ENCODE measurements around the gene EPO. TPM values are rescaled to one million over a fixed set of nuclear protein-coding genes. Genes with fewer than 3 reads are reported as not detected.

Gene EPO
- total RNA-seq, 2 donors from 2014 or later: 1.3 to 2.6 TPM

DNA sequence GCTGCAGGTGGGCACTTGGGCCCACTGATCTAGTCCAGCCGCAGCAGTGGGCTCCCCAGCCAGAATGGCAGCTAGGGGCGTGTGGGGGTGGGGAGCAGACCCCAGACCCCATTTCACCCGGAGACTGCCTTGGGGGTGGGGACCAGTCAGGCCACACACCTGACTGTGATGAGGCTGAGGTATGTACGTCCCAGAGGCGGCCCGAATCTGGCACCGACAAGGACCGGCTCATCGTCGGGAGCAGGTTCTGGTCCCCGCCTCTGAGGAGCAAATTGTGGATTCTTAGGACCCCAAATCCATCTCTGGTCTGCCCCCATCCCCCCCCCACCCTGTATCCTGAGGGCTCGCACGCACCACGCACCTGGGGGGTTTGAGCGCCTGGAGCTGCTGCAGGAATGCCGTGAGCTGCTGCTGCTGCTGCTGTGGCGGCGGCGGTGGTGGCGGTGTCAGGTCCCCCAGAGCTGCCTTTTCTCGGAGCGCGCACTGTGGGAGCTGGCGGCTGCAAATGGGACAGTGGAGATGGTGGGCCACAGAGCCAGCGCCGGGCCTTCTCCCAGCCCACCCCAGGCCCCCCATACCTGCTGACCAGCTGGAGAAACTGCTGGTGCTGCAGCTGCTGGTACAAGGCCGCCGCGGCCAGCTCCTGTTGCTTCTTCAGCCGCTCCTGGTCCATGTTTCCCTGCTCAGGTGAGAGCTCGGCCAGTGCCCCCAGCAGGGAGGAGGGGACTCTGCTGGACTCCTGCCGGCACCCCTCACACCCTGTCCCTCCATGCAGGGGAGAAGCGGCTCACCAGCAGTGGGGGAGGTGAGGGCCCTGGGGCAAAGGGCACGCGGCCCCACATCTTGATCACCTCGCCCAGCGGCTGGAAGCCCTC, 36.4 kb upstream of the EPO start:
- H3K27ac ChIP-seq: no peak overlapping the region
- 90 to 91% methylated on average over 2 to 36 of the region's 37 CpGs for WGBS, 2 donors
- no peaks in the 10 kb centered on the region for H3K9me3 ChIP-seq
- no peak for DNase-seq
- peaks cover 12% of the 10 kb centered on the region for H3K4me1 ChIP-seq
- no peak for ATAC-seq
- intact Hi-C loops (cut with DNase I): loop anchor here (10.0 kb wide), 1 partner anchor 209 kb away; the partner anchor contains the start of gene TSC22D4
- no peak overlapping the region for H3K4me3 ChIP-seq
- H3K27me3 ChIP-seq: no peaks in the 10 kb centered on the region
- H3K36me3 ChIP-seq (replicated peaks in 1 of 2; ENCODE audit: insufficient read depth in 1 of 2, low read depth in 2 of 2): peaks cover 15 to 60% of the 10 kb centered on the region in 2 donors
- no peak for TF ChIP-seq POLR2A (IDR thresholded peaks at IDR 0.05)

DNA sequence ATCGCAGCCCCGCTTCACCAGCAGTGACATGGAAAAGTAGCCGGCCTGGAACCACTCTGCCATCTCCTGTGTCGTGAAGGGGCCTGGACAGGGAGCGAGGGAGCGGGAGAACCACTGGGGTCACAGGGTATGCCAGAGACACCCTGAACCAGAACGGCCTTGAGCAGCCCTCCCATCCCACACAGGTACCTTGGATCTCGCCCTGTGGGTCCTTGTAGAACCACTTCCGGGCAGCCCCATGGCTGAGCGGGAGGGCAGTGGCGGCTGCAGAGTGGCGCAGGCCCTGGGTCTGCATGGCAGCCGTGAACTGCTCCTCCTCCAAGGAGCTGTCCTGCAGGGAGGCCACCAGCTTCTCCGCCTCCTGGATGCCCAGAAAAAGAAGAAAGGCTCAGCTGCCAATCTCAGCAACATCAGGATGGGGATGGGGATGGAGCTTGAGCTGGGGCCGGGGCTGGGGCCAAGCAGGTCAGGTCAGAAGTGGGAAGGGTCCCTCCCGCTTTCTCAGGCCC, 35.7 kb upstream of the EPO start:
- H3K4me3 ChIP-seq: no peak overlapping the region
- DNase-seq: no peak
- TF ChIP-seq POLR2A (IDR thresholded peaks at IDR 0.05): no peak
- TF ChIP-seq, protein P1, sequence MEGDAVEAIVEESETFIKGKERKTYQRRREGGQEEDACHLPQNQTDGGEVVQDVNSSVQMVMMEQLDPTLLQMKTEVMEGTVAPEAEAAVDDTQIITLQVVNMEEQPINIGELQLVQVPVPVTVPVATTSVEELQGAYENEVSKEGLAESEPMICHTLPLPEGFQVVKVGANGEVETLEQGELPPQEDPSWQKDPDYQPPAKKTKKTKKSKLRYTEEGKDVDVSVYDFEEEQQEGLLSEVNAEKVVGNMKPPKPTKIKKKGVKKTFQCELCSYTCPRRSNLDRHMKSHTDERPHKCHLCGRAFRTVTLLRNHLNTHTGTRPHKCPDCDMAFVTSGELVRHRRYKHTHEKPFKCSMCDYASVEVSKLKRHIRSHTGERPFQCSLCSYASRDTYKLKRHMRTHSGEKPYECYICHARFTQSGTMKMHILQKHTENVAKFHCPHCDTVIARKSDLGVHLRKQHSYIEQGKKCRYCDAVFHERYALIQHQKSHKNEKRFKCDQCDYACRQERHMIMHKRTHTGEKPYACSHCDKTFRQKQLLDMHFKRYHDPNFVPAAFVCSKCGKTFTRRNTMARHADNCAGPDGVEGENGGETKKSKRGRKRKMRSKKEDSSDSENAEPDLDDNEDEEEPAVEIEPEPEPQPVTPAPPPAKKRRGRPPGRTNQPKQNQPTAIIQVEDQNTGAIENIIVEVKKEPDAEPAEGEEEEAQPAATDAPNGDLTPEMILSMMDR (IDR thresholded peaks at IDR 0.05): no peak
- H3K9me3 ChIP-seq: no peaks in the 10 kb centered on the region
- H3K4me1 ChIP-seq: peaks cover 16% of the 10 kb centered on the region
- no peak overlapping the region for H3K27ac ChIP-seq
- ATAC-seq: no peak
- H3K36me3 ChIP-seq (replicated peaks in 1 of 2; ENCODE audit: insufficient read depth in 1 of 2, low read depth in 2 of 2): peaks cover 15 to 54% of the 10 kb centered on the region in 2 donors
- WGBS, 2 donors: 92 to 98% methylated on average over 12 to 16 of the region's 16 CpGs
- no peaks in the 10 kb centered on the region for H3K27me3 ChIP-seq
- intact Hi-C loops (cut with DNase I): loop anchor here (10.0 kb wide), 1 partner anchor 210 kb away; the partner anchor contains the start of gene TSC22D4

DNA sequence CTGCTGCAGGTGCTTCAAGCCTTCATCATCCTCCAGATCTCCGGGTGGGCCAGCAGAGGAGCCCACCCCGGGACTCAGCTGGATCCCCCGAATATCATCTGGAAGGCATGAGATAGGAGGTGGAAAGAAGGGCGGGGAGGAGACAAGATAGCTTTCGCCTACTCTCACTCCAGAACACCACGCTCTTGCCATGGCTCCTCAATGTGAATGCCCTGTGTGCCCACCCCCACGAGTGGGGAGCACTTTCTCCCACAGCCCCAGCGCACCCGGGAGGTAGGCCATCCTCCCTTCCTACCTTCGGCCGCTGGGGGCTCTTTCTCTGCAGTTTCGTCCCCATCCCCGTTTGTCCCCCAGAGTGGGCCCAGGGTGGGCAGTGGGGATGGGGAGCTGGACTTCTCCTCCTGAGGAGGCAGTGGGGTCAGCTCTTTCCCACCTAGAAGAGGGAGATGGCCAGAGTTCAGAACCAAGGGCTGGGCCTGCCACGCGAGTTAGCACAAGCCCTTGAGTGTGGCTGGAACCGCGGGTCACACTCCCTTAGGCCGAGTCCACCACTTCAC, 35.1 kb upstream of the EPO start:
- peaks cover 20% of the 10 kb centered on the region for H3K4me1 ChIP-seq
- no peak for TF ChIP-seq POLR2A (IDR thresholded peaks at IDR 0.05)
- TF ChIP-seq, protein P1 (IDR thresholded peaks at IDR 0.05): no peak
- H3K36me3 ChIP-seq (replicated peaks in 1 of 2; ENCODE audit: insufficient read depth in 1 of 2, low read depth in 2 of 2): peaks cover 15 to 54% of the 10 kb centered on the region in 2 donors
- no peak overlapping the region for H3K27ac ChIP-seq
- intact Hi-C loops (cut with DNase I): loop anchor here (10.0 kb wide), 1 partner anchor 210 kb away; the partner anchor contains the start of gene TSC22D4
- no peaks in the 10 kb centered on the region for H3K9me3 ChIP-seq
- ATAC-seq: no peak
- WGBS, 2 donors: 91 to 92% methylated on average over 14 to 18 of the region's 18 CpGs
- H3K4me3 ChIP-seq: no peak overlapping the region
- no peak for DNase-seq
- no peaks in the 10 kb centered on the region for H3K27me3 ChIP-seq

DNA sequence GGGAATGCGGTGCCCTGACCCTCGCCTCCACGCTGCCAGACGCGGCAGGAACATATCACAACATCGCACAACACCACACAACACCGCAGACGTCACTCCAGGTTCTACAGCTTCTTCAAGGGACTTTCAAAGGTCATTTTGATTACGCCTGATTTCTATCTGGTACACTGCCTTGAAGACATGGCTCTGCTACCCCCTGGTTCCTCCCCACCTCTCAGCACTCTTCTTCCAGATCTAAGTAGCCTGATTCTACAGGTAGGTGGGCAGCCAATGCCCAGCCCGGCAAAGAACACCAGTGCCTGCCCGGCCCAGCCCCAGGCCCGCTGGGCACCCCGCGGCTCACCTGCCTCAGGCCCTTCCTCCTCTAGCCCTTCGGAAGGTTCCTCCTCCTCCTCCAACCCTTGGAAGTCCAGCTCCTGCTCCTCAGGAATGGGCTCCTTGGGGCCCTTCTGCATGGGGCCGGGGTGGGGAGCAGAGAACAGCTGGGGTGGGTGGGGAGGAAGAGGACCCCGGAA, 34.6 kb upstream of the EPO start:
- peaks cover 24% of the 10 kb centered on the region for H3K4me1 ChIP-seq
- DNase-seq (no peak), ATAC-seq (no peak)
- H3K27me3 ChIP-seq: no peaks in the 10 kb centered on the region
- no peak overlapping the region for H3K4me3 ChIP-seq
- WGBS, 2 donors: 92% methylated on average over 17 of the region's 17 CpGs
- peaks cover 15 to 54% of the 10 kb centered on the region in 2 donors for H3K36me3 ChIP-seq (replicated peaks in 1 of 2; ENCODE audit: insufficient read depth in 1 of 2, low read depth in 2 of 2)
- H3K27ac ChIP-seq: no peak overlapping the region
- intact Hi-C loops (cut with DNase I): loop anchor here (10.0 kb wide), 1 partner anchor 211 kb away; the partner anchor contains the start of gene TSC22D4
- no peak for TF ChIP-seq POLR2A (IDR thresholded peaks at IDR 0.05)
- TF ChIP-seq, protein P1 (IDR thresholded peaks at IDR 0.05): no peak
- no peaks in the 10 kb centered on the region for H3K9me3 ChIP-seq

Data from body of pancreas (tissue), 4 donors.